ENCODE measurements around the gene TMPRSS11E.
"Not testable (repeated sequence)": the region's sequence is repeated elsewhere in the genome, so short reads cannot be mapped to it uniquely, and the experiment has no call there.

Gene TMPRSS11E

GRCh38 chr4:68407868-68408190 is 39.4 kb upstream of the TMPRSS11E start:
- no peak for TF ChIP-seq CTCF (IDR thresholded peaks at IDR 0.05; ENCODE audit: low read length, missing control alignments)
- no peak for DNase-seq (ENCODE audit: low read depth)
- no peak overlapping the region for H3K4me3 ChIP-seq (replicated peaks; ENCODE audit: low read depth, low read length)

DNA sequence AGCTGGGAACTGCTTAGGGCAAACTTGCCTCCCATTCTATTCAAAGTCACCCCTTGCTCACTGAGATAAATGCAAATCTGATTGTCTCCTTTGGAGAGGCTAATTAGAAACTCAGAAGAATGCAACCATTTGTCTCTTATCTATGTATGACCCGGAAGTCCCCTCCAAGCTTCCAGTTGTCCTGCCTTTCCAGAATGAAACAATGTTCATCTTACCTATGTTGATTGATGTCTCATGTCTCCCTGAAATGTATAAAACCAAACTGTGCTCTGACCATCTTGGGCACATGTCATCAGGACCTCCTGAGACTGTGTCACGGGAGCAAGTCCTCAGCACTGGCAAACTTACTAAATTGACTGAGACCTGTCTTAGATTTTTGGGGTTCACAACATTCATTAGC is 37.1 kb upstream of the TMPRSS11E start:
- no peak for TF ChIP-seq CTCF (IDR thresholded peaks at IDR 0.05; ENCODE audit: low read length, missing control alignments)

GRCh38 chr4:68410643-68411042 is 36.6 kb upstream of the TMPRSS11E start:
- H3K4me3 ChIP-seq (replicated peaks; ENCODE audit: low read depth, low read length) = no peak overlapping the region
- no peak for DNase-seq (ENCODE audit: low read depth)
- no peak for TF ChIP-seq CTCF (IDR thresholded peaks at IDR 0.05; ENCODE audit: low read length, missing control alignments)

More for the DNA sequence above, 37.1 kb upstream of the TMPRSS11E start:
- no peak overlapping the region for H3K4me3 ChIP-seq (replicated peaks; ENCODE audit: low read depth, low read length)
- DNase-seq (ENCODE audit: low read depth) = no peak

- not testable (repeated sequence) for DNase-seq (ENCODE audit: low read depth); H3K4me3 ChIP-seq (replicated peaks; ENCODE audit: low read depth, low read length)
Observed at GRCh38 chr4:68412031-68412430, 35.2 kb upstream of the TMPRSS11E start.

DNA sequence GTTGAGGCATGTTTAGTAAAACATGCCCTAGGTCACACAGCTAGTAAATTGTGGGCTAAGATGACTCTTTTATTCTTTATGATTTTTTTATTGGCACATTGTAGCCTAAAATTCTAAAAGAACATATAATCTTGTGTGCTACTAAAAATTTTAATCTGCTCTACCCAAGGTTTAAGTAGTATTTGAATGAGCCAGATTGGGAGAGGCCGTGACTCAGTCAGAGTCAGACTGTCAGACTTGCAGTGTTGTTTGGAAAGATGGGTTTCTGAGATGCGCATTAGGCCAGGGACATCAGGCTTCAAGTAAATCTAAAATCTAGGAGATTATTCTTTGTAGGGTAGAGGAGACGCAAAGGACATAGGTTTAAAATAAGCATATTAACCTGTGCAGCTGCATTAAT is 30.7 kb upstream of the TMPRSS11E start:
- no peak for TF ChIP-seq CTCF (IDR thresholded peaks at IDR 0.05; ENCODE audit: low read length, missing control alignments)
- no peak for DNase-seq (ENCODE audit: low read depth)
- H3K4me3 ChIP-seq (replicated peaks; ENCODE audit: low read depth, low read length) = no peak overlapping the region

- TF ChIP-seq CTCF (IDR thresholded peaks at IDR 0.05; ENCODE audit: low read length, missing control alignments) = no peak
- no peak overlapping the region for H3K4me3 ChIP-seq (replicated peaks; ENCODE audit: low read depth, low read length)
- DNase-seq (ENCODE audit: low read depth) = no peak
Observed at GRCh38 chr4:68426516-68426915, 20.7 kb upstream of the TMPRSS11E start.

DNA sequence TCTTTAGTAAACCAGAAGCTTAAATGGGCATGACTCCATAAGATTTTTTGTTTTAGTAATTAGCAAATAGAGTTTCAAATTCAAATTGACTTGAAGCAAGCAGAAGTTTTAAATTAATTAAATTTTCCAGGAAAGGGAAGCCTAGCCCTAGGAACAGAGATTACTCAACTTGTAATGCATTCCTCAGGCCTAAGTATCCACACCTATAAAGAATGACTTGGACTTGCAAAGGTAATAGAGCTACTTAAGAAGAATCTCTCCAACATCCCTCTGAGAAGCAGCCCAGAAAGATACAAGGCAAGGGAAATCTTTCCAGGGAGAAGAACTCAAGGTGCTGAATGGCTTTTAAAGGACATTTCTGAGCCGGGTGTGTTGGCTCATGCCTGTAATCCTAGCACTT is 16.9 kb upstream of the TMPRSS11E start:
- TF ChIP-seq CTCF (IDR thresholded peaks at IDR 0.05; ENCODE audit: low read length, missing control alignments) = no peak
- DNase-seq (ENCODE audit: low read depth) = no peak
- H3K4me3 ChIP-seq (replicated peaks; ENCODE audit: low read depth, low read length) = no peak overlapping the region

DNA sequence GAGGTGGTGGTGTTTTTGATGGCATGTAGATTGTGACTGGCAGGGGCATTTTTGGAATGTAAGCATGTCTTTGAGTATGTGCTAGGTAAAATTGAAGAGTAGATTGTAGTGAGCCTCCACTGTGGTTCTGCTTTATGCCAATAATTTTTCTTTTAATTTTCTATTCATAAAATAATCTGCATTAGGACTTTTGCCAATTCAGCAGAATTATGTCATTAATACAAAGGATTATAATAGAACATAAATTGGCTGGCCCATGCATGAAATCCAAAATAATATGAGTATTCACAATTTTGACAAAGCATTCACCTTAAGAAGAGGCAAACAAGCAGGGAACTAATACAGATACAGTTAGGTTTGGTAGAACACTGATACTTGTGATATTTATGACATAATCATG is 14.9 kb upstream of the TMPRSS11E start:
- no peak overlapping the region for H3K4me3 ChIP-seq (replicated peaks; ENCODE audit: low read depth, low read length)
- TF ChIP-seq CTCF (IDR thresholded peaks at IDR 0.05; ENCODE audit: low read length, missing control alignments) = no peak
- DNase-seq (ENCODE audit: low read depth) = no peak
